Epidermal melanocyte (primary cell): ENCODE results near the gene MRPS18A.
"Not testable (repeated sequence)": the region's sequence is repeated elsewhere in the genome, so short reads cannot be mapped to it uniquely, and the experiment has no call there.

ENCODE experiments used
- DNase-seq: peaks from one replicate; pipeline ENCODE4 v3.0.0; 2011; ENCODE audit warnings: low spot score; ENCODE audit not compliant: insufficient read length

Gene MRPS18A

DNA sequence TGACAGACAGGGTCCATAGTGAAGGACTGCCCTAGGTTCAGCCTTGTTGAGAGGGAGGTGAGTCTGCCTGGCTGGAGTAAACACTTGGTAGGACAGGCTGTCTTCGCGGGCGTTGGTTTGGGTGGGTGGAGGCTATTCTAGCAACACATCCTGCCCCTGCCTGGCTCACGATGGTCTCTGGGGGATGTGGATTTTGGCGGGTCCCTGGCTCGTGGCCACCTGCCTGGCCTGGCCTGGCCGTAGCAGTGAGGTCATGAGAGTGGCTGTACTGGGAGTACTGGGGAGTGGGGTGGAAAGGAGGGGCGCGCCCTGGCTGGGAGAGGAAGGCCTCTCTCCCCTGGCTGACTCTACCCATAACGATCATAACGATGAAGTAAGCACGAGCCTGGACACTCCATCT lies 30.2 kb upstream of the MRPS18A start:
- DNase-seq, result no peak

DNA sequence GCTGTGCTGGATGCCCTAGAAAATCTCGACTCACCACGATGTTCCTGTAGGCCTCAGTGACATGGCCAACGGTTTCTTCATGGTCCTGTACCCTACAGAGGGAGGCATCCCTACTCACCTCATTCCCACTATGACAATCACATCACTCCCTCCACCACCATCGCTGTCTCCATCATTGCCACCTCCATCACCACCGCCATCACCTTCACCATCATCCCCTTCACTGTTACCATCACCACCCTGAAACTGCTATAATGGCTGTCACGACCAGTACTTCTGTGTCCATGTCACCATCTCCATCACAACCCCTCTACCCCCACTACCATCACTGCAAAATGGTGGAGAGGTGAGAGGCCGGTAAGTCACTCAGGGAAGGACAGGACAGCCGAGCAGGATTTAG lies 29.8 kb upstream of the MRPS18A start:
- DNase-seq, result no peak

GRCh38 chr6:43716099-43716498 lies 28.5 kb upstream of the MRPS18A start:
- DNase-seq, result no peak

DNA sequence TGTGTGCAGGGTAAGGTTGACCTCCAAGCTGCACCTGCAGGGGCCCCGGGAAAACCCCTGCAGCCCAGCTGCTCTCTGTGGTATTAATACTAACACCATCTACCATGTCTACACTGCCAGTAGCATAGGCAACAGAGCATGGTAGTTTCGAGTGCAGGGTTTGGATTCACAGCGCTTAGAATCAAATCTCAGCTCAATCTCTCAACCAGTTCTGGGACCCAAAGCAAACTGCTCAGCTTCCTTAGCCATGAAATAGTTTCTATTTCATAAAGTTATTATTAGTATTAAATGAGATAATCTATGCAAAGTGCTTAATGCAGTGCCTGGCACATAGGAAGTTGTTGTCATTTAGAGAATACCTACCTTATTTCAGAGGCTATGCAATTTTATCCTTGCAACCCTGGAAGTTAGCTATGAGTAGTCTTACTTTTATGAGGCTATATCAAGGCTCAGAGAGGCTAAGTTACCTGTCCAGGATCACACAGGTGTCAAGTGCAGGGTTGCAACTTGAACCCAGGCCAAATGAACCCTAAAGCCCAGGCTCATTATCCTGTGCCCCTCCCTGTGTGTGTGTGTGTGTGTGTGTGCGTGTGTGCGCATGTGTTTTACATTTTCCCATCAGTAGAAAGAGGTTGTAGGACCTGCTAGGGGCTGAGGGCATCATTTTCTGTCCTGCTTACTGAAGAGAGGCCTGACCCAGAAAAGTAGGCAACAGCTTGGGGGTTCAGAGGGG lies 27.6 kb upstream of the MRPS18A start:
- DNase-seq, result no peak

- no peak for DNase-seq
These were observed 26.9 kb upstream of the MRPS18A start for GRCh38 chr6:43714311-43715055.

- DNase-seq, result no peak
These were observed 26.2 kb upstream of the MRPS18A start for GRCh38 chr6:43713643-43714310.

- DNase-seq, result no peak
These were observed 25.0 kb upstream of the MRPS18A start for GRCh38 chr6:43712579-43712978.

- DNase-seq, result no peak
These were observed 23.0 kb upstream of the MRPS18A start for GRCh38 chr6:43710576-43710975.

GRCh38 chr6:43709654-43710303 lies 22.2 kb upstream of the MRPS18A start:
- no peak for DNase-seq

GRCh38 chr6:43708860-43709653 lies 21.5 kb upstream of the MRPS18A start:
- no peak for DNase-seq

DNA sequence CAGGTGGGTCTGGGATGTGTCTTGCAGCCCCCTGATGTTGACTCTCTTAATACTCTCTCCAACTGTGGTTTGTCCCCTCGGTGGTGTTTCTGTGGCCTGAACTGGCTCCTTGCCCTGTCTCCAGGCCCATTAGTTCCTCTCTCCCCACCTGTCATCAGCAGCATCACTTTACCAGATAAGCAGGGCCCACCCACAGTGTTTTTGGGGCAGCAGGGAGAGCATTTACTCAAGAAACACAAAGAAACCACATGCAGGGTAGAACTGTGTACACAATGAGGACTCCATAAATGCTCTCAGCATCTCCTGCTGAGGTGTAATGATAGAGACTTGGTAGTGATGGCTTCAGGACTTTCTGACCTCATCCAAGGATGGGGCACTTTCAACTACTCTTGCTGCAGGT lies 20.2 kb upstream of the MRPS18A start:
- no peak for DNase-seq

GRCh38 chr6:43707269-43707668 lies 19.7 kb upstream of the MRPS18A start:
- no peak for DNase-seq

DNA sequence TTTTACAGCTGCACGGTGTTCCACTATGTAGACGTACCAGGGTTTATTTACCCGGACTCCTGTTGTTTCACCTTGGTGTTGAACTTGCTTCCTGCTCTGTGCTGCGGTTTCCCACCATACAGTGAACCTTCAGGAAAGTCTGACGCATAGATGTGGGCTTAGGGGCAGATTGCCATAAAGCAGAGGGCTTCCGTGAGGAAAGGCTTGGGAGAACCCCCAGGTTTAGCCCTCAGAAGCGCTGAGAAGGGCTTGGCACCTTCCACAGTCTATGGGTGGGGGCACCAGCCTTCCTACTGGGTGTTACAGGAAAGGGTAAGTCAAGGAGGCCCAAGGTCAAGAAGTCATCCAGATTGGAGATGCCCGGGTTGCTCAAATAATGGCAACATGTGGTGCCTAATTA lies 19.2 kb upstream of the MRPS18A start:
- DNase-seq, result no peak

GRCh38 chr6:43705996-43706395 lies 18.4 kb upstream of the MRPS18A start:
- no peak for DNase-seq

GRCh38 chr6:43703512-43704429 lies 16.2 kb upstream of the MRPS18A start:
- DNase-seq, result no peak

DNA sequence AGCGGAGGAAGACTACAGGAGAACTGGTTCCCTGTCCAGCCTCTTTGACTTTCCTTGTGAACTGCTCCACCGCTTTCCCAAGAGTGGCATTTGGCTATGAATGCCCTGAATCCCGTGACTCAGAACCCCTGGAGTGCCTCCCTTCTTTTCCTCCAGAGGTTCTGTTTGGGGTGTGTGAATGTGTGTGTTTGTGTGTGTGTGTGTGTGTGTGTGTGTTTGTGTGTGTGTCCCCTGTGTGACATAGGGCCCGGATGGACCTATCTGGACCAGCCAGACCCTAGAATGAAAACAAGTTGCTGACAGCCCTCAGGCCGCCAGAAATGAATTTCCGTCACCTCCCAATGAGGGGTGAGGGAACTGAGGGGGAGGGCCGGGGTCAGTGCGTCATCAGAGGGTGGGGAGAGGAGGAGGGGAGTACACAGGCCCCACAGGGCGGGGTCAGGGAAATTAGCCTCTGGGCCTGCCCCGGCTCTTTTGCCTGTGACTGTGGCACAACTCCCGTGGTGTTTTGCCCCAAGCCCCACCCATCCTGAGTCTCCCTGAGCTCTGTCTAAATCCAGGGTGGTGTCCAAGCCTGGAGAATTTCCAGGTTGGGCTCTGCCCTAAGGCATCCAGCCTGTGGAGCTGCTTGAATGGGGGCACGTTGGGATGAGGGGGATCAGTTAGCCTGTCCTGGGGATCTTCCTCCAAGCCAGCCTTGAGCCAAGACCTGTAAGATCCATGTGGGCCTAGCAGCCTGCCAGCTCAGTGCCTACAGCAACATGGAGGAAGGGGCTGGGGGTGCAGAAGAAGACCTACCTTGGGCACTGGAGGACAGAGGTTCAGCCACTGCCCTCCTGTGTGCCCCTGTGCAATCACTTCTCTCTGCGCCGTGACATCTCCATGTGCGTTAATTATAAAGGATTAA lies 15.2 kb upstream of the MRPS18A start:
- peak; percentile 90 for DNase-seq

- DNase-seq, result no peak
These were observed 14.6 kb upstream of the MRPS18A start for GRCh38 chr6:43702171-43702533.

DNA sequence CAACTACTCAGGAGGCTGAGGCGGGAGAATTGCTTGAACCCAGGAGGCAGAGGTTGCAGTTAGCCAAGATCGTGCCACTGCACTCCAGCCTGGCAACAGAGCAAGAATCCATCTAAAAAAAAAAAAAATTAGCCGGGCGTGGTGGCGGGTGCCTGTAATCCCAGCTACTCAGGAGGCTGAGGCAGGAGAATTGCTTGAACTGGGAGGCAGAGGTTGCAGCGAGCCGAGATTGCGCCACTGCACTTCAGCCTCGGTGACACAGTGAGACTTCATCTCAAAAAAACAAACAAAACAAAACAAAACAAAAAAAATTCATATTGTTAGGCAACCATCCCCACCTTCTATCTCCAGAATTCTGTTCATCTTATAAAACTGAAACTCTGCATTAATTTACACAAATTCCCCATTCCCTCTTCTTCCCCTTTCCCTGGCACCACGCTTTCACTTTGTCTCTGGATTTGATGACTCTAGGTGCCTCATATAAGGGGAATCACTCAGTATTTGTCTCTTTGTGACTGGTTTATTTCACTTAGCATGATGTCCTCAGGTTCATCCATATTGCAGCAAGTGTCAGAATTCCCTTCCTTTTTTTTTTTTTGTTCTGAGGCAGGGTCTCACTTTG lies 13.5 kb upstream of the MRPS18A start:
- DNase-seq, result not testable (repeated sequence)
